ENCODE measurements around the gene RLIM. TPM values are rescaled to one million over a fixed set of nuclear protein-coding genes. Genes with fewer than 3 reads are reported as not detected.

Gene RLIM
- total RNA-seq, 2 experiments from 2014 or later: 29.9 to 34.6 TPM

Other genes starting within 250 kb of the RLIM start
- gene SLC16A2, start 193.1 kb downstream of the RLIM start, total RNA-seq: under 1 TPM in 1 of 2 experiments, not detected in 1; 0.12 TPM

Data from activated CD4-positive, alpha-beta T cell treated with anti-CD3 and anti-CD28 coated beads, Interleukin-2, amount 10 ng/mL, durations not matched to agents 7 days and 5 days (primary cell).